ENCODE data around the gene ABCC11.

The ABCC11 gene

GRCh38 chr16:48235556-48236136 lies 11.7 kb downstream of the ABCC11 start:
- no peak overlapping the region for H3K27ac ChIP-seq (ENCODE audit: insufficient read depth in 1 of 2, low read depth in 1 of 2, low read length in 2 of 2, poor library complexity in 1 of 2, severe bottlenecking in 2 of 2)
- no peak overlapping the region for H3K4me3 ChIP-seq (ENCODE audit: control insufficient read depth in 1 of 7, extremely low read depth in 1 of 7, insufficient read depth in 4 of 7, low read depth in 2 of 7, low read length in 6 of 7)
- H3K9me3 ChIP-seq (ENCODE audit: control extremely low read depth in 1 of 5, control insufficient read depth in 4 of 5, insufficient read depth in 2 of 5, low read depth in 1 of 5, low read length in 4 of 5): no peaks in the 10 kb centered on the region
- peaks cover 0 to 3% (median 0%) of the 10 kb centered on the region in 5 experiments for H3K27me3 ChIP-seq (replicated peaks in 2 of 5; ENCODE audit: control insufficient read depth in 4 of 5, insufficient read depth in 5 of 5, low read length in 4 of 5)
- ChIA-PET POLR2A (no interaction called here), CTCF (interaction anchor here (1.4 to 1.7 kb wide), 3 partner anchors 82 to 394 kb away, joined by 3 to 5 read pairs (median 4); no protein-coding TSS in a partner anchor)
- H3K36me3 ChIP-seq (ENCODE audit: control insufficient read depth in 4 of 4, insufficient read depth in 4 of 4, low read length in 3 of 4): no peaks in the 10 kb centered on the region
- DNase-seq: no peak
- 95% methylated on average over 6 of the region's 6 CpGs for WGBS (ENCODE audit: insufficient coverage)
- H3K4me1 ChIP-seq (ENCODE audit: control extremely low read depth in 1 of 4, control insufficient read depth in 4 of 4, insufficient read depth in 4 of 4, low read length in 3 of 4): peaks cover 0 to 9% (median 6%) of the 10 kb centered on the region in 4 experiments

GRCh38 chr16:48235058-48235555 lies 12.2 kb downstream of the ABCC11 start:
- no peak for DNase-seq
- H3K4me3 ChIP-seq (ENCODE audit: control insufficient read depth in 1 of 7, extremely low read depth in 1 of 7, insufficient read depth in 4 of 7, low read depth in 2 of 7, low read length in 6 of 7): no peak overlapping the region
- H3K9me3 ChIP-seq (ENCODE audit: control extremely low read depth in 1 of 5, control insufficient read depth in 4 of 5, insufficient read depth in 2 of 5, low read depth in 1 of 5, low read length in 4 of 5): no peaks in the 10 kb centered on the region
- ChIA-PET POLR2A (no interaction called here), CTCF (interaction anchor here (1.4 to 2.6 kb wide), 4 partner anchors 11 to 395 kb away, joined by 3 to 6 read pairs (median 4); no protein-coding TSS in a partner anchor)
- peaks cover 0 to 3% (median 0%) of the 10 kb centered on the region in 5 experiments for H3K27me3 ChIP-seq (replicated peaks in 2 of 5; ENCODE audit: control insufficient read depth in 4 of 5, insufficient read depth in 5 of 5, low read length in 4 of 5)
- H3K27ac ChIP-seq (ENCODE audit: insufficient read depth in 1 of 2, low read depth in 1 of 2, low read length in 2 of 2, poor library complexity in 1 of 2, severe bottlenecking in 2 of 2): no peak overlapping the region
- peaks cover 0 to 9% (median 6%) of the 10 kb centered on the region in 4 experiments for H3K4me1 ChIP-seq (ENCODE audit: control extremely low read depth in 1 of 4, control insufficient read depth in 4 of 4, insufficient read depth in 4 of 4, low read length in 3 of 4)
- no peaks in the 10 kb centered on the region for H3K36me3 ChIP-seq (ENCODE audit: control insufficient read depth in 4 of 4, insufficient read depth in 4 of 4, low read length in 3 of 4)
- WGBS (ENCODE audit: insufficient coverage): 90% methylated on average over 2 of the region's 6 CpGs

- no peak overlapping the region for H3K27ac ChIP-seq (ENCODE audit: insufficient read depth in 1 of 2, low read depth in 1 of 2, low read length in 2 of 2, poor library complexity in 1 of 2, severe bottlenecking in 2 of 2)
- H3K9me3 ChIP-seq (ENCODE audit: control extremely low read depth in 1 of 5, control insufficient read depth in 4 of 5, insufficient read depth in 2 of 5, low read depth in 1 of 5, low read length in 4 of 5): no peaks in the 10 kb centered on the region
- peaks cover 0 to 9% (median 6%) of the 10 kb centered on the region in 4 experiments for H3K4me1 ChIP-seq (ENCODE audit: control extremely low read depth in 1 of 4, control insufficient read depth in 4 of 4, insufficient read depth in 4 of 4, low read length in 3 of 4)
- H3K27me3 ChIP-seq (replicated peaks in 2 of 5; ENCODE audit: control insufficient read depth in 4 of 5, insufficient read depth in 5 of 5, low read length in 4 of 5): peaks cover 0 to 3% (median 0%) of the 10 kb centered on the region in 5 experiments
- CTCF ChIA-PET: interaction anchor here (1.4 to 2.6 kb wide), 4 partner anchors 11 to 395 kb away, joined by 3 to 6 read pairs (median 4); no protein-coding TSS in a partner anchor
- no peaks in the 10 kb centered on the region for H3K36me3 ChIP-seq (ENCODE audit: control insufficient read depth in 4 of 4, insufficient read depth in 4 of 4, low read length in 3 of 4)
- POLR2A ChIA-PET: no interaction called here
- DNase-seq: no peak
- no peak overlapping the region for H3K4me3 ChIP-seq (ENCODE audit: control insufficient read depth in 1 of 7, extremely low read depth in 1 of 7, insufficient read depth in 4 of 7, low read depth in 2 of 7, low read length in 6 of 7)
These were observed 12.7 kb downstream of the ABCC11 start for GRCh38 chr16:48234630-48235029.

- no peak overlapping the region for H3K4me3 ChIP-seq (ENCODE audit: control insufficient read depth in 1 of 7, extremely low read depth in 1 of 7, insufficient read depth in 4 of 7, low read depth in 2 of 7, low read length in 6 of 7)
- POLR2A ChIA-PET: no interaction called here
- WGBS (ENCODE audit: insufficient coverage): 100% methylated on average over 1 of the region's 2 CpGs
- no peaks in the 10 kb centered on the region for H3K36me3 ChIP-seq (ENCODE audit: control insufficient read depth in 4 of 4, insufficient read depth in 4 of 4, low read length in 3 of 4)
- DNase-seq: peak in 2 of 3 donors; percentile 20 to 23
- CTCF ChIA-PET: interaction anchor here (0.8 to 2.9 kb wide), 3 partner anchors 9 to 397 kb away, joined by 3 to 8 read pairs (median 6); no protein-coding TSS in a partner anchor
- H3K27me3 ChIP-seq (replicated peaks in 2 of 5; ENCODE audit: control insufficient read depth in 4 of 5, insufficient read depth in 5 of 5, low read length in 4 of 5): peaks cover 0 to 3% (median 0%) of the 10 kb centered on the region in 5 experiments
- H3K9me3 ChIP-seq (ENCODE audit: control extremely low read depth in 1 of 5, control insufficient read depth in 4 of 5, insufficient read depth in 2 of 5, low read depth in 1 of 5, low read length in 4 of 5): no peaks in the 10 kb centered on the region
- no peak overlapping the region for H3K27ac ChIP-seq (ENCODE audit: insufficient read depth in 1 of 2, low read depth in 1 of 2, low read length in 2 of 2, poor library complexity in 1 of 2, severe bottlenecking in 2 of 2)
- peaks cover 0 to 9% (median 6%) of the 10 kb centered on the region in 4 experiments for H3K4me1 ChIP-seq (ENCODE audit: control extremely low read depth in 1 of 4, control insufficient read depth in 4 of 4, insufficient read depth in 4 of 4, low read length in 3 of 4)
These were observed 14.8 kb downstream of the ABCC11 start for GRCh38 chr16:48232493-48233040.

GRCh38 chr16:48231727-48232492 lies 15.4 kb downstream of the ABCC11 start:
- peaks cover 0 to 9% (median 6%) of the 10 kb centered on the region in 4 experiments for H3K4me1 ChIP-seq (ENCODE audit: control extremely low read depth in 1 of 4, control insufficient read depth in 4 of 4, insufficient read depth in 4 of 4, low read length in 3 of 4)
- CTCF ChIA-PET: interaction anchor here (0.8 to 2.9 kb wide), 4 partner anchors 9 to 398 kb away, joined by 3 to 8 read pairs (median 3); no protein-coding TSS in a partner anchor
- H3K4me3 ChIP-seq (ENCODE audit: control insufficient read depth in 1 of 7, extremely low read depth in 1 of 7, insufficient read depth in 4 of 7, low read depth in 2 of 7, low read length in 6 of 7): peak overlapping the region in 1 of 7 experiments; percentile 46
- H3K9me3 ChIP-seq (ENCODE audit: control extremely low read depth in 1 of 5, control insufficient read depth in 4 of 5, insufficient read depth in 2 of 5, low read depth in 1 of 5, low read length in 4 of 5): no peaks in the 10 kb centered on the region
- peaks cover 0 to 3% (median 0%) of the 10 kb centered on the region in 5 experiments for H3K27me3 ChIP-seq (replicated peaks in 2 of 5; ENCODE audit: control insufficient read depth in 4 of 5, insufficient read depth in 5 of 5, low read length in 4 of 5)
- 15% methylated on average over 8 of the region's 11 CpGs for WGBS (ENCODE audit: insufficient coverage)
- DNase-seq: peak; percentile 65 to 82 (median 73)
- POLR2A ChIA-PET: no interaction called here
- no peak overlapping the region for H3K27ac ChIP-seq (ENCODE audit: insufficient read depth in 1 of 2, low read depth in 1 of 2, low read length in 2 of 2, poor library complexity in 1 of 2, severe bottlenecking in 2 of 2)
- H3K36me3 ChIP-seq (ENCODE audit: control insufficient read depth in 4 of 4, insufficient read depth in 4 of 4, low read length in 3 of 4): no peaks in the 10 kb centered on the region

- POLR2A ChIA-PET: no interaction called here
- no peaks in the 10 kb centered on the region for H3K36me3 ChIP-seq (ENCODE audit: control insufficient read depth in 4 of 4, insufficient read depth in 4 of 4, low read length in 3 of 4)
- no peak overlapping the region for H3K27ac ChIP-seq (ENCODE audit: insufficient read depth in 1 of 2, low read depth in 1 of 2, low read length in 2 of 2, poor library complexity in 1 of 2, severe bottlenecking in 2 of 2)
- 96% methylated on average over 3 of the region's 5 CpGs for WGBS (ENCODE audit: insufficient coverage)
- DNase-seq: no peak
- no peaks in the 10 kb centered on the region for H3K27me3 ChIP-seq (replicated peaks in 2 of 5; ENCODE audit: control insufficient read depth in 4 of 5, insufficient read depth in 5 of 5, low read length in 4 of 5)
- no peak overlapping the region for H3K4me3 ChIP-seq (ENCODE audit: control insufficient read depth in 1 of 7, extremely low read depth in 1 of 7, insufficient read depth in 4 of 7, low read depth in 2 of 7, low read length in 6 of 7)
- CTCF ChIA-PET: no interaction called here
- H3K9me3 ChIP-seq (ENCODE audit: control extremely low read depth in 1 of 5, control insufficient read depth in 4 of 5, insufficient read depth in 2 of 5, low read depth in 1 of 5, low read length in 4 of 5): no peaks in the 10 kb centered on the region
- H3K4me1 ChIP-seq (ENCODE audit: control extremely low read depth in 1 of 4, control insufficient read depth in 4 of 4, insufficient read depth in 4 of 4, low read length in 3 of 4): no peaks in the 10 kb centered on the region
These were observed 21.9 kb downstream of the ABCC11 start for GRCh38 chr16:48225456-48225855.

All from common myeloid progenitor, CD34-positive (primary cell).